ENCODE measurements around the gene VPS35.

- no peak for TF ChIP-seq POLR2A (IDR thresholded peaks at IDR 0.05)
- no peak for TF ChIP-seq CTCF (IDR thresholded peaks at IDR 0.05)
Observed at GRCh38 chr16:46713634-46714033, 24.7 kb upstream of the VPS35 start.
